ENCODE results near the gene EMC9.

DNA sequence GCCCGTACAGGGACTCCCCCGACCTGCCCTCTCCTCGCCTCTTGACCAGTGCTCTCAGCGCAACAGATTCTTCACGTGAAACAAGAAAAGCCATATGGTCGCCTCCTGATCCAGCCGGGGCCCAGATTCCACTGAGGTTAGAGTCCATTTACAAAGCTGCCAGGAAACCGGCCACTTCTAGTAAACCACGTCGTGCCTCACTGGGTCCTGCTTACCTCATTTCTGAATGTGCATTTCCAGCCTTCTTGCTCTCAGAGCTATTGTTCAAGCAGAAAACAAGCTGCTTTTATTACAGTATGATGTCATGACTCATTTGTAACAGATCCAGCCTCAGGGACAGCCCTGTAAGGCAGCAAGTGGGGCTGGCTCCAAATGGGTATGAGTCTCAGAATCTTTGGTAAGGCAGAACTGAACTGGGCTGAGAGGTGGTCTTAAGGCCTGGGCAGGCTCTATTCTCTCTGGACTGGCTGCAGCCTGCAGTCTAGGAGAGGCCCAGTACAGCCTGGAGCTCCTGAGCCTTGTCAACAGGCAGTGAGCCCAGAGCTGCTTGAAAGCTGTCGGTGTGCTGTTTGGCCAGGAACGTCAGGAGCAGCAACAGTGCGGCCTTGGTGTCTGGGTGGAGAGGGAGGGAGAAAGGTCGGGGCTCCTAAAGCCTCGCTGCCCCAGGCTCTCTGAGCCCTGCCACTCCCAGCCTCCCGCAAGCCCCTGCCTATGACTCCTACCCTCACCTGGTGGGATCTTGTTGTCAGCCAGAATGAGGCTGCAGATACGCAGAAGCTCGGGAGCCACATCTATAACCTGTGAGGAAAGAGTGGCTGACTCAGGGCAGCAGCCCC lies 38.8 kb upstream of the EMC9 start:
- TF ChIP-seq, protein P1, sequence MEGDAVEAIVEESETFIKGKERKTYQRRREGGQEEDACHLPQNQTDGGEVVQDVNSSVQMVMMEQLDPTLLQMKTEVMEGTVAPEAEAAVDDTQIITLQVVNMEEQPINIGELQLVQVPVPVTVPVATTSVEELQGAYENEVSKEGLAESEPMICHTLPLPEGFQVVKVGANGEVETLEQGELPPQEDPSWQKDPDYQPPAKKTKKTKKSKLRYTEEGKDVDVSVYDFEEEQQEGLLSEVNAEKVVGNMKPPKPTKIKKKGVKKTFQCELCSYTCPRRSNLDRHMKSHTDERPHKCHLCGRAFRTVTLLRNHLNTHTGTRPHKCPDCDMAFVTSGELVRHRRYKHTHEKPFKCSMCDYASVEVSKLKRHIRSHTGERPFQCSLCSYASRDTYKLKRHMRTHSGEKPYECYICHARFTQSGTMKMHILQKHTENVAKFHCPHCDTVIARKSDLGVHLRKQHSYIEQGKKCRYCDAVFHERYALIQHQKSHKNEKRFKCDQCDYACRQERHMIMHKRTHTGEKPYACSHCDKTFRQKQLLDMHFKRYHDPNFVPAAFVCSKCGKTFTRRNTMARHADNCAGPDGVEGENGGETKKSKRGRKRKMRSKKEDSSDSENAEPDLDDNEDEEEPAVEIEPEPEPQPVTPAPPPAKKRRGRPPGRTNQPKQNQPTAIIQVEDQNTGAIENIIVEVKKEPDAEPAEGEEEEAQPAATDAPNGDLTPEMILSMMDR (IDR thresholded peaks at IDR 0.05), result no peak
- TF ChIP-seq EZH2 (IDR thresholded peaks at IDR 0.05; ENCODE audit: borderline replicate concordance, insufficient read depth, low read depth, low read length, poor library complexity, severe bottlenecking), result no peak
